GM21367 (cell line): ENCODE data around the gene TRIM23.
"Not testable (repeated sequence)": the region's sequence is repeated elsewhere in the genome, so short reads cannot be mapped to it uniquely, and the experiment has no call there.

ENCODE experiments used
- ATAC-seq: cut with Tn5 transposase; IDR thresholded peaks from one replicate; pipeline ENCODE4 v1.9.1; 2021; ENCODE audit not compliant: unreplicated experiment

The TRIM23 gene

DNA sequence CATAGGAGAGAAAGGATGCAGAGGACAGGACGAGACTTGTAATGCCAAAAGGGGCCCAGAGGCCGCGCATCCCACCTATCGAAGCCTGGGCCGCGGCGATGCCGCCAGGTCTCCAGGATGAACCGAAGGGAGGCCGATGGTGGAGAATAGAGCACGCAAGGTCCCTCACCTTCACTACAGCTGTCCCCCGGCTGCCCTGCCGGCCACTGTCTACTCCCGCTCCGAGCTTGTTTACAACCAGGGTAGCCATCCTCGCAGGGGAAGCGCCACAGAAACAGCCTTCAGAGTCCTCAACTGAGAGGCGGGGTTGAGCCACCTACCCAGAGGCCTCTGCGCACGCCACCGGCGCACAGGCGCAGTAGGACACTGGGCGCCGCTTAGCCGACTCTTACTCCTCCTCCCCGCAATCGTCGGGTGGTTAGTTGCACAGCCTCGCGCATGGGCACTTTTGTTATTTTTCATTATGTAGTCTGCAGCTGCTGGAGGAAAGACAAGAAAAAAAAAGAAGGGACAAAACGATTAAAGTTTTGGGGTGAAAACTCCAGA is at the start of gene TRIM23:
Gene TRIM23, minus strand, starts transcription at position 309 of the 546 bp plus-strand sequence. Its CDS starts 59 bp downstream, at position 250.
- ATAC-seq: peak; percentile 94

DNA sequence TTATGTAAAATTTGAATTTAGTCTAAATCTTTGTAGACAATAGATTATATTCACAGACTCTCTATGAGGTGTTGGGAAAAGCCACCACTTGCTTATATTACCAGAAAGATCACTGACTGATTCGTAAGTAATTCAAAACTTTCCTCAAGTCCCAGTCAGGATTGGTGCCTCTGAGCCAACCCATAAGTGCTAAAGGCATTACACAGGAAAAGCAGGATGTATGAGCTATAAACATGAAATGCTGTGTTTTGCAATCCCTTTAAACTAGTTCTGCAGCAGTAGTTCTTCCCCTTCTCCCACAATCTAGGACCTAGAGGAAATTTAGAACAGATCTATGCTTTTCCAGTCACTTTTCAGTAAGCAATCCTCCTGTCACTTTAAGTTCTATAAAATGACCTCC is 48.7 kb upstream of the TRIM23 start:
- no peak for ATAC-seq

DNA sequence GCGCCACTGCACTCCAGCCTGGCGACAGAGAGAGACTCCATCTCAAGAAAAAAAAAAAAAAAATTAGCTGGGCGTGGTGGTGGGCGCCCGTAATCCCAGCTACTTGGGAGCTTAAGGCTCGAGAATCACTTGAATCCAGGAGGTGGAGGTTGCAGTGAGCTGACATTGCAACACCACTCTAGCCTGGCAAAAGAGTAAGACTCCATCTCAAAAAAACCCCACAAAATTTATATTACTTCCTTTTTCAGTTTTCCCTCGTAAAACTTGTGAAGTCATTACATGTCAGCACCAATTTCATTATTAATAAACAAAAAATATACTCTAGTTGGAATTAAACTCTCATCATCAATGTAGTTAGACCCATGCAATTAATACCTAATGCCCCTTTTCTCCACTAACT is 44.6 kb upstream of the TRIM23 start:
- ATAC-seq: no peak

DNA sequence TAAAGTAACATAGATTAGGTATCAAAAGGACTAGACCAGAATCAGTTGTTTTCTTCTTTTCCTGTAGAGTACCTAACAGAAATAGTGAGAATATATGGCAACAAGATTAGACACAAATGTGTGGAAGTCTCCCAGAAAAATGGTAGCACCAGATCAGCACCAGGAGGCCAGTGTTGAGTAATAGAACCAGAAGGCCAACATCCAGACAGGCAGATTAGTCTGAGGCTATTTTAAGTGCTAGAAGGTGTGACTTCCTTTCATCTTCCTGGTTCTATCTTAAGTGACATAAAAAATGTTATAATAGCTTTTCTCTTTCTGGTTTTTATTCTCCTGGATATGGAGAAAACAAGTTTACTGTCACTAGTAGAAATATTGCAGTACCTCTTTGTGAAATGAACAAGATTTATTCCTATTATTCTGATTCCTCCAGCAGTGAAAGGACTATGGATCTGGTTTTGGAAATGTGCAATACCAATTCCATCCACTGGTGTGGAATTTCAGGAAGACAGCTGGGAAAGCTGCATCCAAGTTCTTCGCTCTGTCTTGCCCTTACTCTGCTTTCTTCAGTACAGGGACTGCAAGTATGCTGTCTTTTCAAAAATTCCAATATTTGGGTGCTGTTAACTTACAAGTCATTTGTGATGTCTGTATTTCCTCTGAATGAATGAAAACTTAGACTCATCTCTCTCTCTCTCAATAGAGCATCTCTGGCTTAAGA is 39.8 kb upstream of the TRIM23 start:
- ATAC-seq: no peak

DNA sequence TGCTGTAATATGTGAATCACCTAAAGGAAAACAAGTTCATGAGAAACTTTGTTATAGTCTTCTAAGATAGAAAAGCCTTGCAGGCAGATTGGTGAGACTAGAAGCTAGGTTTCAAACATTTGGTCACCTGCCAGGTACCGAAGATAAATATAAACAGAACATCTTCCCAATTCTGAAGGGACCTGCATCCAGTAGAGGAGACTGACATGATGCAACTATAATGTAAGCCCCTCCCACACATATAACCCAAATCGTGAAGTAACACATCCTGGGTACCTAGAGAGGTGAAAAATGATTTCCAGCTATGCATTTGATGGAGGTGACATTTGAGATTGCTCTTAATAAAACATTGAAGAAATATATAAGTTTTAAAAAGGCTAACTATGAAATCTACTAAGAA is 30.6 kb upstream of the TRIM23 start:
- ATAC-seq: no peak

DNA sequence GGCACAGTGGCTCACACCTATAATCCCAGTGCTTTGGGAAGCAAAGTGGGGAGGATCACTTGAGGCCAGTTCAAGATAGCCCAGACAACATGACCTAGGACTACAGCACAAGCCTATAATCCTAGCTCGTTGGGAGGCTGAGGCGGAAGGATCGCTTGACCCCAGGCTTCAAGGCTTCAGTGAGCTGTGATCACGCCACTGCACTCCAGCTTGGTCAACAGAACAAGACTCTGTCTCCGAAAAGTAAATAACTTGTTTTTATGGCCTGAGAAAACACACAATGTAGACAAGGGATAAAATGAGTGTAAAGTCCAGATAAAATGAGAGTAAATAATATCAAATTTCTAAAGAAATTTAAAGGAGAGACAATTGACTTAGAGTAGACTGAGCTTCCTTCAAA is 27.0 kb upstream of the TRIM23 start:
- no peak for ATAC-seq

DNA sequence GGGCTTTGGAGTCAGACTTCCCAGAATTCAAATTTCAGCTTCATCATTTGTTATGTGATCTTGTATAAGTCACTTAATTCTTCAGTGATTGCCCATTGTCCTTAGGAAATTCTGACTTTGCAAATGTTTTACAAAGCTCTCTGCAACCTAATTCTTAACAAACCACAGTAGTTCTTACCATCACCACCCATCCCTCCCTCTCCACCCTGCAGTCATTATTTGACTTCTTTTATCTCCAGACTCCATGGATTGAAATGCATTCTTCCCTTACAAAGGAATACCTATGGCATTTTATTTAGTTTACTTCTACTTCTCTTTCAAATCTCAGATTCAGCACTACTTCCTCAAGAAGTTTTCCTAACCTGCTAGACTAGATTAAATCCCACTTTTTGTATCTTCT is 23.8 kb upstream of the TRIM23 start:
- no peak for ATAC-seq

DNA sequence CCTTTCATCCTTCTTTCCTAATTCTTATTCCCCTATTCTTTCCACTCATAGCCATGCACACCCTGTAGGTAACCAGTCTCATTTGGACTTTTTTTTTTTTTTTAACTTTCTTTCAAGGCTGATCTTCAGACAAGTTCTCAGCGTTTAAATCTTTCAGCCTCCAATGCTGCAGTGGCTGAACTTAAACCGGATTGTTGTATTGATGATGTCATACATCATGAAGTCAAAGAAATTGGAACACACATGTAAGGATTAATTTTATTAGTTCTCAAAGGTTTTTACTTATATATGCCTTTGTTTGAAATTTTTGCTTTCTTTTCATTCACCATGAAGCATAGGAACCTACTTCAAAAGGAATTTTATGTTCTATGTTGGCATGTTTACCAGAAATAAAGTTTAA is 22.8 kb upstream of the TRIM23 start:
- ATAC-seq: no peak

DNA sequence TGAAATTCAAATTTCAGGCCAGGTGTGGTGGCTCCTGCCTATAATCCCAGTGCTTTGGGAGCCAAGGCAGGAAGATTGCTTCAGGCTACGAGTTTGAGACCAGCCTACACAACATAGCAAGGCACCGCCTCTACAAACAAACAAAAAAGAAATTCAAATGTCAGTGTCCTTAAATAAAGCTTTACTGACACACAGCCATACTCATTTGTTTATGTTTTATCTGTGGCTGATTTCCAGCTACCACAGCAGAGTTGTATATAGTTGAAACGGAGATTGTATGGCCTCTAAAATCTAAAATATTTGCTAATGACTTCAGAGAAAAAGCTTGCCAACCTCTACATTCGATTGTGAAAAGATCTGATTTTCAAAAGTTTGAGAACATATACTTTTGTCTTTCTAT is 16.1 kb upstream of the TRIM23 start:
- ATAC-seq: no peak

DNA sequence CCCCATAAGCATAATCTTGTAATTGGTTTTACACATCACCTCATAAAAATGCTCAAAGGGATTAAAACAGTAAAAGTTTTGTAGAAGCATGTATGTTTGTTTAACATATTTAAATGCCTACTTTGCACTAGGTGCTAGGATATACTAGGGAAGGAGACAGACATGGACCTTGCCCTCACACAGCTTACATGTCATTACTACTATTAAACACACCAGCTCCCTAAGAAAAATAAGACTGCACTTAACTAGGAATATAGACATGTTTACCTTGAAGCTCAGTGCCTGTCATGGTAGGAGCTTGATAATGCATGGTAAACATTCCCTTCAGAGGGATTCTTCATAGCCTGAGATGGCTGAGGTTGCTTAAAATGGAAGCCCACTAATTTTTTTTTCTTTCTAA is 6.8 kb upstream of the TRIM23 start:
- no peak for ATAC-seq

DNA sequence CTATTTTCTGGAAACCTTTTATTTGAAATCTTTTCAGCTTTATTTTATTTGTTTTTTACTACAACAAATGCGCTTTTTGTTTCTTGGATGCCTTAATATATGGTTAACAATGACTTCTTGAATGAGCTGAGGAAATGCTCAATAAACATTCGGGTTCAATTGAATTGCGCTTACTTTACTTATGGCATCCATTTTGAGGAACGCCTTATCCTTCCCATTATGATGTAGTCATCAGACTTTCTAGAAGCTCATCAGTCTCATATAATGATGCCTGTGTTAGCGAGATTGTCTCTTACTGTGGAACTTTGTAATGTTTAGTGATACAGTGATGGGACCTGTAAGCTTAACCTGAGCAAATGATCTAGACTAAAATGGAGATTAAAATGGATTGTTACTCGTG is 1.6 kb upstream of the TRIM23 start:
- no peak for ATAC-seq

DNA sequence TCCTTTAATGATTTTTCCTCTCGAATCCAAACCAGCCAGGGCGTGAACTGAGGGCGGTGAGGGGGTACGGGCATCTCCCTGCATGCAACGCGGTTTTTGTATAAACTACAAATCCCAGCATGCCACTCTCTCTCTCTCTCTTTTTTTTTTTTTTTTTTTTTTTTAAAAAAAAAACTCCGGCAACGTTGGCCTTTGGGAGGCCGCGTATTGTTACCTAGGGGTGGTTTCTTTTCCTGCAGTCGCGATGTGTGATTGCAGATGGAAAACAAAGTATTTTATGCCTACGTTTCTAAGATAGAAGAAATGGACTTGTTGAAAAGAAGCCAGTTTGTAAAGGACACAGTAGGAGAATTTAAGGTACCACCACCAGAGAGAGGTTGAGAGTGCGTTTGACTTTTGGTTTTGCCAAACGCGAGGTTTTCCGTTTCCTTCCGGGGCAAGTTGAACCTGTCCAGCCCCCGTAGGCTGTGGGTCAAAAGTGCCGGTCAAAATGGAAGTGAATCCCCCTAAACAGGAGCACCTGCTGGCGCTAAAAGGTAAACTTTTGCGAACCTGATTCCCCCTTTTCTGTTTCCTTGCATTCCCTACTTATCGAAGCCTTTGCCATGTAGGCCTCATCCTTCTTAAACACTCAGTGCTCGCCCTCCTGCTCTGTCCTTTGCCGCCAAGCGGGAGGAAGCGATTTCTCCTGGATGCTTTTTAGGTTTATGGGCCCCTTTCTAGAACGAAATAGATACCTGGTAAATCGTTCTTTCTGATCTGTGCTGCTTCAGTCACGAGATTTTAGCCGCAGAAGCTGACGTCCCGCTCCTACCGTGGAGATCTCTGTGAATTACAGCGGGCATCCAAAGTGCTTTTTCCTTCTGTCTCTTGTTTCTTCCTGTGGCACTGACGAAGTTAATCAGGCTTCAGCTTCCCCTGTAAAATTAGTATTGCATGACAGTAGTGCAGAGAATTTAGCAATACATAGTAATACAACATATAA is 730 bp upstream of the TRIM23 start, which contains the start of the genes SHLD3 and TRAPPC13:
Gene SHLD3, plus strand, starts transcription at position 457 of the 985 bp plus-strand sequence. CDS start 4,561 bp downstream, outside the sequence.
Gene TRAPPC13, plus strand, starts transcription at position 457 of the 985 bp plus-strand sequence. Its CDS starts 34 bp downstream, at position 491.
- peak; percentile 56 for ATAC-seq

DNA sequence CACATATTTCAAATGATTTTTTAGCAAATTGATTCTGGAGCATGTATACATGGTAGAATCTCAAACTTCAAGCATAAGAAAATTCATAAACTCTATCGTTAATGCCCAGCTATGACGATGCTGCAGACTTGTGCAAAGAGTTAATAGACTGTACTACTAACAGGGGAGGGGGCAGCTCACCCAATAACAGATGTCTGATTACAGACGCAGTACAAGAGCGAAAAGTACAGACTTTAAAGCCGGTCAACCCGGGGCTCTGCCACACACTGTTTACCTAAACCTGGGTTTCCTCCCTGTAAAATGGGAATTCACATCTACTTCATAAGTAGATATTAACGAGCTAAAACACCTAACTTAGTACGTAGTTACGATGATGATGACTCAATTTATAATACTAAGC is 651 bp downstream of the TRIM23 start:
- no peak for ATAC-seq

DNA sequence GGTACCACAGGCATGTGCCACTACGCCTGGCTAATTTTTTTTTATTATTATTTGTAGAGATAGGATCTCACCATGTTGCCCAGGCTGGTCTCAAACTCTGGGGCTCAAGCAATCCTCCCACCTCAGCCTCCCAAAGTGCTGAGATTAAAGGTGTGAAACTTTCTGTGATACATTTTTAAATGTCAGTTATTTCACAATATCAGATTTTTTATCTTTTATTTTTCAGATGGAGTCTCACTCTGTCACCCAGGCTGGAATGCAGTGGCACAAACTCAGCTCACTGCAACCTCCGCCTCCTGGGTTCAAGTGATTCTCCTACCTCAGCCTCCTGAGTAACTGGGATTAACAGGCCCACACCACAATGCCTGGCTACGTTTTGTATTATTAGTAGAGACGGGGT is 2.2 kb downstream of the TRIM23 start:
- ATAC-seq: not testable (repeated sequence)

DNA sequence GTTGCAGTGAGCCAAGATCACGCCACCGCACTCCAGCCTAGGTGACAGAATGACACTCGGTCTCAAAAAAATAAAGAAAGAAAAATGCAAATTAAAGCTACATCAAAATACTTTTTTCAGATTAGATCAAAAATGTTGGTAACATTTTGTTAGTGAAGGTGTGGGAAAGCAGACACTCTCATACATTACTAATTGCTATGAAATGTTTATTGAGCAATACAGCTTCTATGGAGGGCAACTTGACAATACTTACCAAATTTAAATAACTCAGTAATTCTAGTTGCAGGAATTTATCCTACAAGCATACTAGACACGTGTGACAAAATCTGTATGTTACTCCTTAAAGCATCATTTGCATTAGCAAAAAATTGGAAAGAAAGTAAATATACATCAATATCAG is 4.1 kb downstream of the TRIM23 start:
- no peak for ATAC-seq

DNA sequence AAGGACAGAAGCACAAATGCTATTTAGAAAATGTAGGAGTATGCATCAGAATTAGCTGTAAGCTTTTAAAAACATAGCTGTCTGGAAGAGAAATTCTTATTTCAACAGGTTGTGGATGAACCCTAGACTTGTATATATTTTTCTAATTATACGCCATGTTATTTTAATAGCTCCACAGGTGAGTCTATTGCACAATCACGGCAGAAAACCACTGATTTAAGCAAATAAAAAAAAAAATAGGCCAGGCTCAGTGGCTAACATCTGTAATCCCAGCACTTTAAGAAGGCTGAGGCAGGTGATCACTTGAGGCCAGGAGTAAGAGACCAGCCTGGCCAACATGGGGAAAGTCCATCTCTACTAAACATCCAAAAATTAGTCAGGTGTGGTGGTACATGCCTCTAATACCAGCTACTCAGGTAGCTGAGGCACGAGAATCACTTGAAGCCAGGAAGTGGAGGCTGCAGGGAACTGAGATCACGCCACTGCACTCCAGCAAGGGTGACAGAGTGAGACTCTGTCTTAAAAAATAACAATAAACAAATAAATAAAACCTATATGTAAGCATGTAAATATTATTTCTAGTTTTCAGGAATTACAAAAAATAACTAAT is 11.7 kb downstream of the TRIM23 start:
- ATAC-seq: no peak

DNA sequence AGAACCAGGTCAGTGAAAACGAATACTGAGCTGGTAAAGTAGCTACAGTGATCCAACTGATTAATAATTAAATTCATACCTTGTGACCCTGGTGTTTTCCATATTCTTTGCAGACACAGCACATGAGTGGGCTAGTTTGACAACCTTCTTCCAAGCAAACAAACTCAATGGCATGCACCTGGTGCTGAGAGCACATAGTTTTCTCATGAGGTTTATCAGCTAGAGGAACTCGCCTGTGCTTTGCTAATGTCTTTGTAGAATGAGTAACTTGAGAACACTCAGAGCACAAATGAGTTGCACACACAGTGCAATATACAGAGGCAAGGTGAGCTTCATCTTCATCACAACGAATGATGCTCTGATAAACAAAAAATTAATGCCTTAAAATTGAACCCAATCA is 12.6 kb downstream of the TRIM23 start:
- ATAC-seq: no peak

DNA sequence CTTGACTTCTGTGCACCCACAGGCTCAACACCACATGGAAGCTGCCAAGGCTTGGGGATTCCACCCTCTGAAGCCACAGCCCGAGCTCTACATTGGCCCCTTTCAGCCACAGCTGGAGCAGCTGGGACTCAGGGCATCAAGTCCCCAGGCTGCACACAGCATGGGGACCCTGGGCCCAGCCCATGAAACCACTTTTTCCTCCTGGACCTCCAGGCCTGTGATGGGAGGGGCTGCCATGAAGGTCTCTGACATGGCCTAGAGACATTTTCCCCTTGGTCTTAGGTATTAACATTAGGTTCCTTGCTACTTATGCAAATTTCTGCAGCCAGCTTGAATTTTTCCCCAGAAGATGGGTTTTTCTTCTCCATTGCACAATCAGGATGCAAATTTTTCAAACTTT is 22.4 kb downstream of the TRIM23 start:
- ATAC-seq: not testable (repeated sequence)

DNA sequence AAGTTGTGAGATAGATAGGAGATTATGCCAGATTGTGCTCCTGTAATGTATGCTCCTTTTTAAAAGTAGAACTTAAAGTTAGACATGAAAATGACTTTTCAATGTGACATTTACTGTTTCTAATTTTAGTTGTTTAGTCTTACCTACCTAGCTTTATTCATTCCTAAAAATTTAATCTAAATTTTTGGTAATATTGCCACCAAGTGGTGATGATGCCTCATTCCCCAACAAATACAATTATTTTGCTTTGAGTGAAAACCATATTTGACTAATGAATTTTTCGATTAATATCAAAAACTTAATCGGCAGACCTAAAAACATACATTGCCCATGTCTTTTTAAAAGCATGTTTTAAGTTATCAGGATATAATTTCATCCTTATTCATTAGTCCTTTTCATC is 35.4 kb downstream of the TRIM23 start:
- no peak for ATAC-seq

DNA sequence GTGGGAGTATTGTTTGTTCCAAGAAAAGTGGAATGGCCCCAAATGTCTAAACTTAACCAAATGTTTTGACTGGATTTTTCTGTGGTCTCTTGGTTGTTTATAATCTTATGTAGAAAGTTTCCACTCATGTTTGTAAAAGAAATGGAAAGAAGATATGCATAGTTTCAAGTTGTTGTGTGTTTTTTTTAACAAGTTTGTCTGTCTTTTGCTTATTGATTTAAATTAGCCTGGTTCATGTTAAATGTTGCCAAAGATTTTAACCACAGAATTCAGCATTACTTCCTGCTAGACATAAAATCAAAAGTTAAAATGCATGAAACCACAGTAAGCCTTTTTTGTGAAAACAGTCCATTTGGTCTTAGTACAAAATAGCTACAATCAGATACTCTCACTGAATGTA is 47.0 kb downstream of the TRIM23 start:
- ATAC-seq: no peak

DNA sequence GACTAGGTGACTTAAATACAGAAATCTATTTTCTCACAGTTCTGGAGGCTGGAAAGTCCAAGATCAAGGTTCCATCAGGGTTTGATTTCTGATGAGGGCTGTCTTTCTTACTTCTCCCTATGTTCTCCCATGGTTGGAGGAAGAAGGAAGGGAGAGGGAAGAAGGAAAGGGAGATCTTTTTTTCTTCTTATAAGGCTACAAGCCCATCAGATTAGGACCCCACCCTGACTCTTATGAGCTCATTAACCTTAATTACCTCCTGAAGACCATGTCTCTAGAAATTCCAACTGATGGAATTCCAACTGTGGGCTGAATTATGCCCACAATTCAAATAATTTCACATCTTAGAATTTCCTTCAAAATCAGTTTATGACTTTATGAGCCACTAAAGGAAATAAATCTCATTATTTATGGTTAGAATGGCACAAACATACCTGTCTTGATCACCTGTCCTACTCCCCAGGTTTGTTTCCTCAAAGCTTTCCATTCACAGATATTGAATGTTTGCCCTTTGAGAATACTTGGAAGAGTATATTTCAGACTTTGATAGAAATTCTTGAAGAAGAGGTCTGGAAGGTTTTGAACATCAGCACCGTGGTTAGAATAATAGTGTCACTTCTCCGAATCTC is 53.4 kb downstream of the TRIM23 start:
- ATAC-seq: no peak
